Measurements from ENCODE around the gene CNTROB. TPM values are rescaled to one million over a fixed set of nuclear protein-coding genes. Genes with fewer than 3 reads are reported as not detected.

CNTROB gene
- polyA plus RNA-seq, 1 donor from 2014 or later, result 48.7 TPM

- no peaks in the 10 kb centered on the region for H3K27me3 ChIP-seq (ENCODE audit: insufficient read depth, low read depth, low read length)
- H3K36me3 ChIP-seq (ENCODE audit: insufficient read depth, low read length), result no peaks in the 10 kb centered on the region
- H2AFZ ChIP-seq (ENCODE audit: low read depth, low read length), result no peak overlapping the region
- H3F3A ChIP-seq (ENCODE audit: insufficient read depth, low read length, poor library complexity, severe bottlenecking), result no peaks in the 10 kb centered on the region
- no peak overlapping the region for H3K9ac ChIP-seq (ENCODE audit: low read length)
- H4K20me1 ChIP-seq (ENCODE audit: insufficient read depth), result no peaks in the 10 kb centered on the region
- no peaks in the 10 kb centered on the region for H3K9me3 ChIP-seq (ENCODE audit: low read length)
- H3K4me2 ChIP-seq (ENCODE audit: low read length), result no peak overlapping the region
- H3K9me2 ChIP-seq (ENCODE audit: insufficient read depth, low read length), result no peaks in the 10 kb centered on the region
- TF ChIP-seq REST (IDR thresholded peaks at IDR 0.05; ENCODE audit: borderline replicate concordance) (no peak), CTCF (IDR thresholded peaks at IDR 0.05; ENCODE audit: poor library complexity, severe bottlenecking) (no peak), MXI1 (conservative IDR thresholded peaks at IDR 0.05; ENCODE audit: poor library complexity, severe bottlenecking) (no peak), RAD21 (conservative IDR thresholded peaks at IDR 0.05) (no peak), EZH2 (IDR thresholded peaks at IDR 0.05; ENCODE audit: borderline replicate concordance, insufficient read depth, low read length, poor library complexity, severe bottlenecking) (no peak), TAF1 (IDR thresholded peaks at IDR 0.05; ENCODE audit: low read depth) (no peak), SMC3 (conservative IDR thresholded peaks at IDR 0.05; ENCODE audit: poor library complexity) (no peak), POLR2AphosphoS5 (IDR thresholded peaks at IDR 0.05) (no peak), EP300 (conservative IDR thresholded peaks at IDR 0.05; ENCODE audit: poor library complexity, severe bottlenecking) (no peak)
- no peak overlapping the region for H3K27ac ChIP-seq (ENCODE audit: low read length)
- H3K79me2 ChIP-seq (replicated peaks; ENCODE audit: insufficient read depth, low read length), result peaks cover 17% of the 10 kb centered on the region
- no peak overlapping the region for H3K4me3 ChIP-seq (ENCODE audit: low read length)
Measured at GRCh38 chr17:7927596-7927995, 4.4 kb upstream of the CNTROB start.

- no peaks in the 10 kb centered on the region for H3K9me2 ChIP-seq (ENCODE audit: insufficient read depth, low read length)
- no peak within 1 kb of the TSS for H3K27ac ChIP-seq (ENCODE audit: low read length)
- peak within 1 kb of the TSS; percentile 100 for H3K4me2 ChIP-seq (ENCODE audit: low read length)
- H2AFZ ChIP-seq (ENCODE audit: low read depth, low read length), result no peak within 1 kb of the TSS
- H3F3A ChIP-seq (ENCODE audit: insufficient read depth, low read length, poor library complexity, severe bottlenecking), result no peaks in the 10 kb centered on the region
- peaks cover 35% of the 10 kb centered on the region for H3K79me2 ChIP-seq (replicated peaks; ENCODE audit: insufficient read depth, low read length)
- no peaks in the 10 kb centered on the region for H3K27me3 ChIP-seq (ENCODE audit: insufficient read depth, low read depth, low read length)
- no peaks in the 10 kb centered on the region for H3K36me3 ChIP-seq (ENCODE audit: insufficient read depth, low read length)
- TF ChIP-seq EZH2 (IDR thresholded peaks at IDR 0.05; ENCODE audit: borderline replicate concordance, insufficient read depth, low read length, poor library complexity, severe bottlenecking) (no peak), POLR2AphosphoS5 (IDR thresholded peaks at IDR 0.05) (no peak), CTCF (IDR thresholded peaks at IDR 0.05; ENCODE audit: poor library complexity, severe bottlenecking) (no peak), RAD21 (conservative IDR thresholded peaks at IDR 0.05) (no peak), EP300 (conservative IDR thresholded peaks at IDR 0.05; ENCODE audit: poor library complexity, severe bottlenecking) (no peak), REST (IDR thresholded peaks at IDR 0.05; ENCODE audit: borderline replicate concordance) (no peak), SMC3 (conservative IDR thresholded peaks at IDR 0.05; ENCODE audit: poor library complexity) (no peak), TAF1 (IDR thresholded peaks at IDR 0.05; ENCODE audit: low read depth) (no peak), MXI1 (conservative IDR thresholded peaks at IDR 0.05; ENCODE audit: poor library complexity, severe bottlenecking) (no peak)
- H3K4me3 ChIP-seq (ENCODE audit: low read length), result peak within 1 kb of the TSS; percentile 91
- peak within 1 kb of the TSS; percentile 89 for H3K9ac ChIP-seq (ENCODE audit: low read length)
- H3K9me3 ChIP-seq (ENCODE audit: low read length), result no peaks in the 10 kb centered on the region
- H4K20me1 ChIP-seq (ENCODE audit: insufficient read depth), result no peaks in the 10 kb centered on the region
Measured at GRCh38 chr17:7929158-7930023, 2.6 kb upstream of the CNTROB start, which contains the start of gene KCNAB3. Gene KCNAB3 (minus strand): TSS chr17:7929856. CDS start chr17:7929435, 421 bp downstream.

Data from neural cell (in vitro differentiated cells).